Neural crest cell (in vitro differentiated cells): ENCODE results near the gene CRACR2B. TPM values are rescaled to one million over a fixed set of nuclear protein-coding genes. Genes with fewer than 3 reads are reported as not detected.

ENCODE experiments used
- DNase-seq: peaks from one replicate; pipeline ENCODE4 v3.0.0; 2021; ENCODE audit warnings: low read depth, mixed read lengths, low spot score
- H3K27ac Mint-ChIP-seq: one replicate; pipeline ENCODE4 v1.8.0; 2021; ENCODE audit warnings: mild to moderate bottlenecking, mixed read lengths; ENCODE audit not compliant: unreplicated experiment
- H3K27me3 Mint-ChIP-seq: 2 replicates; pipeline ENCODE4 v1.8.0; 2021; ENCODE audit warnings: low read depth, mild to moderate bottlenecking, mixed read lengths
- H3K36me3 Mint-ChIP-seq: 2 replicates; pipeline ENCODE4 v1.8.0; 2021; ENCODE audit warnings: low read depth, mild to moderate bottlenecking, mixed read lengths
- H3K4me1 Mint-ChIP-seq: 2 replicates; pipeline ENCODE4 v1.8.0; 2021; ENCODE audit warnings: mixed read lengths
- H3K4me3 Mint-ChIP-seq: one replicate; pipeline ENCODE4 v1.8.0; 2021; ENCODE audit warnings: mild to moderate bottlenecking, mixed read lengths
- H3K9me3 Mint-ChIP-seq: 2 replicates; pipeline ENCODE4 v1.8.0; 2021; ENCODE audit warnings: mixed read lengths
- CTCF ChIP-seq: fragments of 200-600 bp; sonication (generic); conservative IDR thresholded peaks from 2 replicates; pipeline ENCODE4 v1.5.0; 2021; ENCODE audit warnings: antibody characterized with exemption, mild to moderate bottlenecking
- total RNA-seq: library from RNA; stranded (reverse); gene quantifications from 2 replicates; pipeline ENCODE4 v1.2.1, GENCODE V29; 2021

Gene CRACR2B
- total RNA-seq, 1 donor from 2014 or later: 2.7 TPM

- Mint-ChIP-seq H3K4me3 (no peak overlapping the region), H3K36me3 (peaks cover 3% of the 10 kb centered on the region), H3K27me3 (no peaks in the 10 kb centered on the region), H3K4me1 (peaks cover 4% of the 10 kb centered on the region), H3K27ac (no peak overlapping the region), H3K9me3 (no peaks in the 10 kb centered on the region)
- no peak for DNase-seq
- no peak for TF ChIP-seq CTCF
These were observed 41.8 kb downstream of the CRACR2B start for GRCh38 chr11:869399-870126.

- TF ChIP-seq CTCF: peak; percentile 28
- H3K4me3 Mint-ChIP-seq: no peak overlapping the region
- DNase-seq: no peak
- H3K36me3 Mint-ChIP-seq: peaks cover 3% of the 10 kb centered on the region
- peak overlapping the region; percentile 43 for H3K27ac Mint-ChIP-seq
- no peaks in the 10 kb centered on the region for H3K27me3 Mint-ChIP-seq
- no peaks in the 10 kb centered on the region for H3K4me1 Mint-ChIP-seq
- no peaks in the 10 kb centered on the region for H3K9me3 Mint-ChIP-seq
These were observed 42.4 kb downstream of the CRACR2B start for GRCh38 chr11:870127-870413.

- Mint-ChIP-seq H3K27ac (peak overlapping the region; percentile 43), H3K4me1 (no peaks in the 10 kb centered on the region), H3K27me3 (no peaks in the 10 kb centered on the region), H3K9me3 (no peaks in the 10 kb centered on the region), H3K36me3 (peaks cover 3% of the 10 kb centered on the region), H3K4me3 (no peak overlapping the region)
- no peak for TF ChIP-seq CTCF
- DNase-seq: no peak
These were observed 42.7 kb downstream of the CRACR2B start for GRCh38 chr11:870418-870817.

- no peaks in the 10 kb centered on the region for H3K4me1 Mint-ChIP-seq
- DNase-seq: no peak
- H3K27me3 Mint-ChIP-seq: no peaks in the 10 kb centered on the region
- no peak for TF ChIP-seq CTCF
- H3K9me3 Mint-ChIP-seq: no peaks in the 10 kb centered on the region
- no peak overlapping the region for H3K4me3 Mint-ChIP-seq
- H3K27ac Mint-ChIP-seq: no peak overlapping the region
- H3K36me3 Mint-ChIP-seq: peaks cover 3% of the 10 kb centered on the region
These were observed 43.8 kb downstream of the CRACR2B start for GRCh38 chr11:871472-871871.

GRCh38 chr11:872799-873198, 45.1 kb downstream of the CRACR2B start:
- H3K9me3 Mint-ChIP-seq: no peaks in the 10 kb centered on the region

More at GRCh38 chr11:872799-873198, 45.1 kb downstream of the CRACR2B start:
- no peak for TF ChIP-seq CTCF
- DNase-seq: no peak
- Mint-ChIP-seq H3K4me1 (no peaks in the 10 kb centered on the region), H3K36me3 (peaks cover 3% of the 10 kb centered on the region), H3K27me3 (no peaks in the 10 kb centered on the region), H3K4me3 (no peak overlapping the region), H3K27ac (no peak overlapping the region)
